Astrocyte (in vitro differentiated cells and primary cell): Measurements from ENCODE around the gene TRMT11. TPM values are rescaled to one million over a fixed set of nuclear protein-coding genes. Genes with fewer than 3 reads are reported as not detected.
A peak's percentile ranks its signal among the peaks of the same experiment; 100 is the strongest.

Source experiments
- DNase-seq: peaks from one replicate; pipeline ENCODE4 v3.0.0-alpha.2; 2010; ENCODE audit warnings: low read depth
- FAIRE-seq: peaks from 2 replicates; lab custom pipeline; 2011; peaks lifted over from hg19 to GRCh38; lab: Jason Lieb, UNC
- H2AFZ ChIP-seq: 2 replicates; pipeline ENCODE4 v1.6.0; 2012; ENCODE audit warnings: low read depth, low read length, inconsistent platforms
- H3K27ac ChIP-seq: 2 replicates; pipeline ENCODE4 v1.5.1; 2011; ENCODE audit warnings: low read depth, low read length, inconsistent platforms
- H3K27me3 ChIP-seq: 2 replicates; pipeline ENCODE4 v1.6.0; 2011; ENCODE audit warnings: low read length, inconsistent platforms; ENCODE audit not compliant: insufficient read depth
- H3K36me3 ChIP-seq: 2 replicates; pipeline ENCODE4 v1.5.1; 2011; ENCODE audit warnings: low read length, inconsistent platforms; ENCODE audit not compliant: insufficient read depth
- H3K4me1 ChIP-seq: 2 replicates; pipeline ENCODE4 v1.5.1; 2011; ENCODE audit warnings: low read length, inconsistent platforms; ENCODE audit not compliant: insufficient read depth
- H3K4me2 ChIP-seq: 2 replicates; pipeline ENCODE4 v1.6.0; 2012; ENCODE audit warnings: low read length, inconsistent platforms
- H3K4me3 ChIP-seq: 2 replicates; pipeline ENCODE4 v1.5.1; 2011; ENCODE audit warnings: low read depth, mild to moderate bottlenecking, low read length, inconsistent platforms; ENCODE audit not compliant: insufficient read depth
- H3K79me2 ChIP-seq: 2 replicates; pipeline ENCODE4 v1.6.0; 2012; ENCODE audit warnings: mild to moderate bottlenecking, low read length, inconsistent platforms; ENCODE audit not compliant: insufficient read depth
- H3K9ac ChIP-seq: 2 replicates; pipeline ENCODE4 v1.6.0; 2012; ENCODE audit warnings: mild to moderate bottlenecking, low read length, inconsistent platforms
- H3K9me3 ChIP-seq: 2 replicates; pipeline ENCODE4 v1.5.1; 2012; ENCODE audit warnings: low read depth, mild to moderate bottlenecking, low read length, inconsistent platforms; ENCODE audit not compliant: insufficient read depth
- H4K20me1 ChIP-seq: 2 replicates; pipeline ENCODE4 v1.6.0; 2012; ENCODE audit warnings: low read length, inconsistent platforms; ENCODE audit not compliant: insufficient read depth
- H3K27ac Mint-ChIP-seq: one replicate; pipeline ENCODE4 v1.8.0; 2021; ENCODE audit warnings: mild to moderate bottlenecking, mixed read lengths; ENCODE audit not compliant: unreplicated experiment
- H3K27me3 Mint-ChIP-seq: one replicate; pipeline ENCODE4 v1.8.0; 2021; ENCODE audit warnings: low read depth, mixed read lengths; ENCODE audit not compliant: unreplicated experiment
- H3K36me3 Mint-ChIP-seq: one replicate; pipeline ENCODE4 v1.8.0; 2021; ENCODE audit warnings: low read depth, mixed read lengths; ENCODE audit not compliant: unreplicated experiment
- H3K4me1 Mint-ChIP-seq: one replicate; pipeline ENCODE4 v1.8.0; 2021; ENCODE audit warnings: low read depth, mixed read lengths; ENCODE audit not compliant: unreplicated experiment
- H3K4me3 Mint-ChIP-seq: one replicate; pipeline ENCODE4 v1.8.0; 2021; ENCODE audit warnings: mild to moderate bottlenecking, moderate library complexity, mixed read lengths; ENCODE audit not compliant: unreplicated experiment
- H3K9me3 Mint-ChIP-seq: one replicate; pipeline ENCODE4 v1.8.0; 2021; ENCODE audit warnings: mild to moderate bottlenecking, mixed read lengths; ENCODE audit not compliant: unreplicated experiment
- CTCF ChIP-seq: IDR thresholded peaks from 2 replicates; pipeline ENCODE4 v1.5.1; 2011; ENCODE audit warnings: low read depth, mild to moderate bottlenecking, inconsistent platforms, low read length, moderate library complexity; ENCODE audit not compliant: insufficient read depth
- EZH2 ChIP-seq: IDR thresholded peaks from 2 replicates; pipeline ENCODE4 v1.6.1; 2012; ENCODE audit warnings: mild to moderate bottlenecking, low read length, inconsistent platforms; ENCODE audit not compliant: insufficient read depth
- total RNA-seq: library from RNA; stranded (reverse); gene quantifications from 2 replicates; pipeline ENCODE4 v1.2.1, GENCODE V29; 2021

TRMT11 gene
- total RNA-seq, 1 donor from 2014 or later: 18.2 TPM

DNA sequence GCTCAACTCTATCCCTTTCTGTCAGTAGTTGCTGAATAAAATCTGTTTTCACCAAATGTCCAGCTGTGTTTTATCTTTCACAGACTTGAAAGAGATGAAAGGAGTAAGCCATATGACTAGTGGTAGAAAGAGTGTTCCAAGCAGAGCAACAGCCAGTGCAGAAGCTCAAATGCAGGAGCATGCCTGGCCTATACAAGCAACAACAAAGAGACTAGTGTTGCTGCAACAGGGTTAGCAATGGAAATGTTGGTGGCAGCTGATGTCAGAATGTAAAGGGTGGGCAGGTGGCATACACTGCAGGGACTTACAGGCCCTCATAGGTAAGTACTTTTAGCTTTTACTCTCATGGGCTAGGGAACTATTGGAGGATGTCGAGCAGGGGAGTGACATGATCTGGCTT, 35.0 kb upstream of the TRMT11 start:
- no peak overlapping the region for H3K9ac ChIP-seq
- no peaks in the 10 kb centered on the region for H3K79me2 ChIP-seq
- no peak for TF ChIP-seq CTCF
- no peak for TF ChIP-seq EZH2
- H2AFZ ChIP-seq: no peak overlapping the region
- H4K20me1 ChIP-seq: no peaks in the 10 kb centered on the region
- no peak overlapping the region for H3K4me2 ChIP-seq
- DNase-seq (no peak), FAIRE-seq (no peak)
- Mint-ChIP-seq H3K27ac (no peak overlapping the region), H3K36me3 (no peaks in the 10 kb centered on the region), H3K4me3 (no peak overlapping the region), H3K9me3 (no peaks in the 10 kb centered on the region), H3K27me3 (no peaks in the 10 kb centered on the region), H3K4me1 (peaks cover 6% of the 10 kb centered on the region)
- no peaks in the 10 kb centered on the region for H3K9me3 ChIP-seq
- peaks cover 2% of the 10 kb centered on the region for H3K27me3 ChIP-seq
- no peak overlapping the region for H3K4me3 ChIP-seq
- peaks cover 14% of the 10 kb centered on the region for H3K4me1 ChIP-seq
- no peak overlapping the region for H3K27ac ChIP-seq
- H3K36me3 ChIP-seq: no peaks in the 10 kb centered on the region

- DNase-seq: no peak
- TF ChIP-seq EZH2: no peak
- TF ChIP-seq CTCF: peak; percentile 15
- no peak overlapping the region for H3K27ac Mint-ChIP-seq
- H4K20me1 ChIP-seq: no peaks in the 10 kb centered on the region
- H2AFZ ChIP-seq: no peak overlapping the region
- H3K27me3 Mint-ChIP-seq: no peaks in the 10 kb centered on the region
- H3K4me2 ChIP-seq: no peak overlapping the region
- H3K9ac ChIP-seq: no peak overlapping the region
- H3K4me3 ChIP-seq: no peak overlapping the region
- FAIRE-seq: no peak
- peaks cover 2% of the 10 kb centered on the region for H3K27me3 ChIP-seq
- no peak overlapping the region for H3K4me3 Mint-ChIP-seq
- no peaks in the 10 kb centered on the region for H3K9me3 Mint-ChIP-seq
- H3K9me3 ChIP-seq: no peaks in the 10 kb centered on the region
- peaks cover 11% of the 10 kb centered on the region for H3K4me1 ChIP-seq
- H3K4me1 Mint-ChIP-seq: peaks cover 3% of the 10 kb centered on the region
- no peaks in the 10 kb centered on the region for H3K36me3 ChIP-seq
- peaks cover 1% of the 10 kb centered on the region for H3K79me2 ChIP-seq
- no peak overlapping the region for H3K27ac ChIP-seq
- H3K36me3 Mint-ChIP-seq: no peaks in the 10 kb centered on the region
Measured at GRCh38 chr6:125952764-125953501, 33.4 kb upstream of the TRMT11 start.

DNA sequence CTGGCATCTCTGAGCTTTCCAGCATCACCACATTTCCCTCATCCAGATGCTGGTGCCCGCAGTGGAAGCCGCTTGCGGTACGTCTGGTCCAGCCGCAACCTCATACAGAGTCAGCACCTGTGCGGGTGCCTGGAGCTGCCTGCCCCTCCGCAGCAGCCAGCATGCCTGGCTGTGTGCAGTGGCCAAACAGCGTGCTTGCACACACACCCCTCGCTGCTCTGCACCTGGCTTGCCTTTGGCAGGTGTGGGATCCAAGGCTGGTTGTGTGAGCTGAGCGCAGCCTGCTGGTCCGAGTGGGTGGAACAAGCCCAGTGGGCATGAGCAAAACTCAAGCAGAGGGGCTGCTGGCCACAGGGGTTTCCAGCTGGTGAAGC, 32.9 kb upstream of the TRMT11 start:
- no peak overlapping the region for H3K27ac ChIP-seq
- peaks cover 2% of the 10 kb centered on the region for H3K27me3 ChIP-seq
- Mint-ChIP-seq H3K27me3 (no peaks in the 10 kb centered on the region), H3K27ac (no peak overlapping the region), H3K4me3 (no peak overlapping the region), H3K9me3 (no peaks in the 10 kb centered on the region), H3K4me1 (peaks cover 3% of the 10 kb centered on the region), H3K36me3 (no peaks in the 10 kb centered on the region)
- no peak overlapping the region for H2AFZ ChIP-seq
- no peaks in the 10 kb centered on the region for H4K20me1 ChIP-seq
- TF ChIP-seq EZH2 (no peak), CTCF (peak; percentile 1)
- no peak overlapping the region for H3K9ac ChIP-seq
- no peaks in the 10 kb centered on the region for H3K9me3 ChIP-seq
- no peak for FAIRE-seq
- no peaks in the 10 kb centered on the region for H3K36me3 ChIP-seq
- DNase-seq: no peak
- peaks cover 7% of the 10 kb centered on the region for H3K79me2 ChIP-seq
- peaks cover 13% of the 10 kb centered on the region for H3K4me1 ChIP-seq
- H3K4me3 ChIP-seq: no peak overlapping the region
- H3K4me2 ChIP-seq: no peak overlapping the region
